ENCODE results near the gene KIAA0513.

KIAA0513 gene

GRCh38 chr16:85027349-85027957 lies at the start of gene KIAA0513:
TSS of gene KIAA0513 (plus strand) at chr16:85027795. CDS start at chr16:85067072, 39,277 bp downstream.
- peak; percentile 96 for DNase-seq

GRCh38 chr16:84979516-84979915 lies 48.1 kb upstream of the KIAA0513 start:
- DNase-seq: no peak

GRCh38 chr16:84982434-84982833 lies 45.2 kb upstream of the KIAA0513 start:
- no peak for DNase-seq

GRCh38 chr16:84985079-84986065 lies 42.2 kb upstream of the KIAA0513 start:
- DNase-seq: no peak

GRCh38 chr16:84986102-84986501 lies 41.5 kb upstream of the KIAA0513 start:
- DNase-seq: no peak

GRCh38 chr16:84986879-84987278 lies 40.7 kb upstream of the KIAA0513 start:
- DNase-seq: no peak

- no peak for DNase-seq
These were observed 39.1 kb upstream of the KIAA0513 start for GRCh38 chr16:84988328-84989080.

- no peak for DNase-seq
These were observed 37.6 kb upstream of the KIAA0513 start for GRCh38 chr16:84989749-84990620.

- no peak for DNase-seq
These were observed 36.8 kb upstream of the KIAA0513 start for GRCh38 chr16:84990782-84991181.

GRCh38 chr16:84992717-84993075 lies 34.9 kb upstream of the KIAA0513 start:
- DNase-seq: no peak

GRCh38 chr16:84993926-84994325 lies 33.7 kb upstream of the KIAA0513 start:
- DNase-seq: no peak

GRCh38 chr16:84995663-84996062 lies 31.9 kb upstream of the KIAA0513 start:
- no peak for DNase-seq

GRCh38 chr16:84996365-84996764 lies 31.2 kb upstream of the KIAA0513 start:
- DNase-seq: no peak

- DNase-seq: no peak
These were observed 28.4 kb upstream of the KIAA0513 start for GRCh38 chr16:84999200-84999599.

GRCh38 chr16:84999857-85000480 lies 27.6 kb upstream of the KIAA0513 start:
- DNase-seq: no peak

GRCh38 chr16:85002099-85002541 lies 25.5 kb upstream of the KIAA0513 start:
- no peak for DNase-seq

- no peak for DNase-seq
These were observed 25.0 kb upstream of the KIAA0513 start for GRCh38 chr16:85002608-85003007.

GRCh38 chr16:85003076-85003475 lies 24.5 kb upstream of the KIAA0513 start:
- no peak for DNase-seq

- no peak for DNase-seq
These were observed 23.6 kb upstream of the KIAA0513 start for GRCh38 chr16:85003725-85004586.

GRCh38 chr16:85004587-85005205 lies 22.9 kb upstream of the KIAA0513 start:
- no peak for DNase-seq

All from KG1 (cell line).